Endothelial cell of umbilical vein (primary cell): ENCODE measurements around the gene PIK3AP1. TPM values are rescaled to one million over a fixed set of nuclear protein-coding genes. Genes with fewer than 3 reads are reported as not detected.

ENCODE experiments used
- BruUV-seq: library from RNA; stranded (reverse); fragments of 400-500 nt; replicated peaks from 2 replicates; lab custom pipeline; 2021; lab: Mats Ljungman, UMichigan
- CTCF ChIA-PET: fragments of 300-600, 350-600 bp; sonication (Branson Sonifier 250); formaldehyde crosslinking; loops from one replicate; lab custom pipeline; 2021; ENCODE audit warnings: antibody characterized with exemption, inconsistent platforms; lab: Charles Lee
- POLR2A ChIA-PET: fragments of 300-600, 350-600 bp; sonication (Branson Sonifier 250); formaldehyde crosslinking; loops from one replicate; lab custom pipeline; 2021; ENCODE audit warnings: antibody characterized with exemption, inconsistent platforms; lab: Charles Lee
- DNase-seq: peaks from one replicate; pipeline ENCODE4 v3.0.0-alpha.2; 2011; ENCODE audit warnings: low read depth, low spot score
- FAIRE-seq: peaks from 2 replicates; lab custom pipeline; 2011; peaks lifted over from hg19 to GRCh38; lab: Jason Lieb, UNC
- H2AFZ ChIP-seq: 2 replicates; pipeline ENCODE4 v1.6.0; 2012; ENCODE audit warnings: low read depth, low read length, control low read depth, inconsistent platforms
- H3K27ac ChIP-seq: 2 replicates; pipeline ENCODE4 v1.5.1; 2011; ENCODE audit warnings: low read depth, mild to moderate bottlenecking, control low read depth, low read length, moderate library complexity; ENCODE audit not compliant: insufficient read depth
- H3K27me3 ChIP-seq, 2 experiments: 2 replicates each; pipeline versions ENCODE4 v1.6.0 to v1.6.1; 2011; ENCODE audit warnings: low read length in 2 of 2, mixed read lengths in 1 of 2; ENCODE audit not compliant: control insufficient read depth in 2 of 2, insufficient read depth in 2 of 2
- H3K36me3 ChIP-seq, 2 experiments: 2 replicates in 1 of 2; 3 replicates in 1 of 2; pipeline ENCODE4 v1.5.1; 2011; ENCODE audit warnings: low read length in 2 of 2, mild to moderate bottlenecking in 1 of 2, moderate library complexity in 1 of 2; ENCODE audit not compliant: control insufficient read depth in 2 of 2, insufficient read depth in 2 of 2; ENCODE audit errors: extremely low read depth in 1 of 2
- H3K4me1 ChIP-seq: 3 replicates; pipeline ENCODE4 v1.5.1; 2011; ENCODE audit warnings: mild to moderate bottlenecking, low read length; ENCODE audit not compliant: control insufficient read depth, insufficient read depth; ENCODE audit errors: extremely low read depth
- H3K4me2 ChIP-seq: 2 replicates; pipeline ENCODE4 v1.6.1; 2011; ENCODE audit warnings: low read length, control low read depth, mixed read lengths; ENCODE audit not compliant: insufficient read depth
- H3K4me3 ChIP-seq, 3 experiments: fragments of 200-600 bp in 1 of 3; sonication (generic), shearing (Covaris generic) in 1 of 3; replicated peaks in 1 of 3; 2 replicates each; pipeline ENCODE4 v1.5.1; 2011 to 2016; ENCODE audit warnings: control low read depth in 3 of 3, low read length in 3 of 3, mild to moderate bottlenecking in 2 of 3, inconsistent platforms in 1 of 3, low read depth in 1 of 3, moderate library complexity in 1 of 3; ENCODE audit not compliant: insufficient read depth in 1 of 3
- H3K79me2 ChIP-seq: 2 replicates; pipeline ENCODE4 v1.6.0; 2012; ENCODE audit warnings: low read length, inconsistent platforms; ENCODE audit not compliant: control insufficient read depth, insufficient read depth
- H3K9ac ChIP-seq: replicated peaks from 2 replicates; pipeline ENCODE3; 2011; ENCODE audit warnings: low read length, control low read depth; ENCODE audit not compliant: insufficient read depth; ENCODE audit errors: extremely low read depth
- H3K9me1 ChIP-seq: replicated peaks from 3 replicates; pipeline ENCODE4 v1.6.0; 2011; ENCODE audit warnings: mild to moderate bottlenecking, low read length; ENCODE audit not compliant: control insufficient read depth, insufficient read depth; ENCODE audit errors: extremely low read depth
- H3K9me3 ChIP-seq: replicated peaks from 2 replicates; pipeline ENCODE4 v1.5.1; 2012; ENCODE audit warnings: low read length, inconsistent platforms; ENCODE audit not compliant: control insufficient read depth, insufficient read depth
- H4K20me1 ChIP-seq: replicated peaks from 2 replicates; pipeline ENCODE3; 2011; ENCODE audit warnings: mild to moderate bottlenecking, low read length; ENCODE audit not compliant: control insufficient read depth, insufficient read depth; ENCODE audit errors: extremely low read depth
- EZH2 ChIP-seq: IDR thresholded peaks from 2 replicates; pipeline ENCODE4 v1.6.1; 2012; ENCODE audit warnings: borderline replicate concordance, low read depth, mild to moderate bottlenecking, moderate library complexity, low read length, inconsistent platforms; ENCODE audit not compliant: severe bottlenecking
- FOS ChIP-seq: IDR thresholded peaks from 2 replicates; pipeline ENCODE4 v1.6.1; 2011; ENCODE audit warnings: mild to moderate bottlenecking, low read length, moderate library complexity, borderline replicate concordance; ENCODE audit not compliant: insufficient read depth
- GATA2 ChIP-seq: IDR thresholded peaks from 2 replicates; pipeline ENCODE4 v1.7.0; 2011; ENCODE audit warnings: low read depth, mild to moderate bottlenecking, moderate library complexity, mixed read lengths, low read length; ENCODE audit not compliant: insufficient read length, insufficient read depth
- JUN ChIP-seq: IDR thresholded peaks from 2 replicates; pipeline ENCODE4 v1.6.1; 2011; ENCODE audit warnings: borderline replicate concordance, low read depth; ENCODE audit not compliant: insufficient read length, insufficient read depth
- MYC ChIP-seq: IDR thresholded peaks from one replicate; pipeline ENCODE4 v1.6.1; 2011; ENCODE audit warnings: mild to moderate bottlenecking, low read depth, low read length
- POLR2A ChIP-seq: IDR thresholded peaks from 2 replicates; pipeline ENCODE4 v1.6.1; 2012; ENCODE audit warnings: low read depth, mild to moderate bottlenecking, control low read depth, low read length
- POLR2AphosphoS5 ChIP-seq: IDR thresholded peaks from 2 replicates; pipeline ENCODE4 v1.6.1; 2012; ENCODE audit warnings: low read depth, mild to moderate bottlenecking, control low read depth, low read length, moderate library complexity; ENCODE audit not compliant: insufficient read depth
- dilution Hi-C: fragments of 300-500 bp; cut with MboI; formaldehyde crosslinking; loops from one replicate; pipeline ENCODE4 v1.15.0; 2019; ENCODE audit warnings: low sequenced_read_pairs; ENCODE audit not compliant: extremely low pct_ligation_motif_present
- intact Hi-C: fragments of 100-400 bp; cut with micrococcal nuclease; formaldehyde crosslinking; loops from one replicate; pipeline ENCODE4 v1.10.0; 2022
- polyA plus RNA-seq, 4 experiments: library from polyadenylated mRNA; depleted of rRNA in 3 of 4; stranded (reverse) in 3 of 4; unstranded in 1 of 4; fragments of >200 nt; gene quantifications; 2 replicates each; pipeline versions ENCODE4 v1.2.1 to v1.2.3, GENCODE V29; 2011 to 2012; ENCODE audit warnings: missing spikeins in 1 of 4
- total RNA-seq: library from RNA; stranded (reverse); gene quantifications from 2 replicates; pipeline ENCODE4 v1.2.3, GENCODE V29; 2021
- TF ChIP-seq, protein P1 (sequence below): IDR thresholded peaks from 2 replicates; pipeline ENCODE4 v1.6.1; 2011; ENCODE audit not compliant: insufficient read depth, insufficient read length
- TF ChIP-seq, protein P2 (sequence below), 2 donors: IDR thresholded peaks; 1 replicate in 1 of 2; 2 replicates in 1 of 2; pipeline ENCODE4 v1.5.1; 2011; ENCODE audit warnings: low read length in 2 of 2, mild to moderate bottlenecking in 2 of 2, moderate library complexity in 2 of 2, control low read depth in 1 of 2, inconsistent platforms in 1 of 2, low read depth in 1 of 2; ENCODE audit not compliant: insufficient read depth in 1 of 2; ENCODE audit errors: extremely low read depth in 1 of 2

Gene PIK3AP1
- total and polyA plus RNA-seq, 2 donors (not counting 3 experiments of a cell fraction or from before 2014, with no cell fraction given), result 0.04 TPM; not detected in 1

DNA sequence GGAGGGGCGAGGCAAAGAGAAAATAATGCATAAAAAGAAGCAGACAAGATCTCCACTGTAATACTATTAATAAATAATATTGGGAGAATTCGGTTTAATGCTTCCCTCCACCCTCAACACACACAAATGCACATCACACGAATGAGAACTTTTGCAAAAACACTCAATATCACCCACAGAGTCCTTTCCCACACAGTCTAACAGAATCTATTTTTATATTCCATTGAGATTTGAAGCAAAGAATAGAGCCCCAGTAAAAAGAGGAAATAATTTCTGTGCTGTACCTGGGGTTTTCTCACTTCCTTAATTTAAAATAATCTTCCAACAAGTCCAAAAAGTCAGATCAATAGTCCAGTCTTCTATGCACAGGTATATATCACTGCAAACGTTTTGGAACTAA is 17.0 kb downstream of the PIK3AP1 start:
- TF ChIP-seq, protein P1, sequence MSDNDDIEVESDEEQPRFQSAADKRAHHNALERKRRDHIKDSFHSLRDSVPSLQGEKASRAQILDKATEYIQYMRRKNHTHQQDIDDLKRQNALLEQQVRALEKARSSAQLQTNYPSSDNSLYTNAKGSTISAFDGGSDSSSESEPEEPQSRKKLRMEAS, result no peak
- no peak for TF ChIP-seq MYC
- no peak for TF ChIP-seq JUN
- no peak for TF ChIP-seq EZH2
- TF ChIP-seq POLR2A, result no peak
- no peak for TF ChIP-seq GATA2
- no peak for TF ChIP-seq POLR2AphosphoS5
- no peak for TF ChIP-seq FOS
- TF ChIP-seq, protein P2, sequence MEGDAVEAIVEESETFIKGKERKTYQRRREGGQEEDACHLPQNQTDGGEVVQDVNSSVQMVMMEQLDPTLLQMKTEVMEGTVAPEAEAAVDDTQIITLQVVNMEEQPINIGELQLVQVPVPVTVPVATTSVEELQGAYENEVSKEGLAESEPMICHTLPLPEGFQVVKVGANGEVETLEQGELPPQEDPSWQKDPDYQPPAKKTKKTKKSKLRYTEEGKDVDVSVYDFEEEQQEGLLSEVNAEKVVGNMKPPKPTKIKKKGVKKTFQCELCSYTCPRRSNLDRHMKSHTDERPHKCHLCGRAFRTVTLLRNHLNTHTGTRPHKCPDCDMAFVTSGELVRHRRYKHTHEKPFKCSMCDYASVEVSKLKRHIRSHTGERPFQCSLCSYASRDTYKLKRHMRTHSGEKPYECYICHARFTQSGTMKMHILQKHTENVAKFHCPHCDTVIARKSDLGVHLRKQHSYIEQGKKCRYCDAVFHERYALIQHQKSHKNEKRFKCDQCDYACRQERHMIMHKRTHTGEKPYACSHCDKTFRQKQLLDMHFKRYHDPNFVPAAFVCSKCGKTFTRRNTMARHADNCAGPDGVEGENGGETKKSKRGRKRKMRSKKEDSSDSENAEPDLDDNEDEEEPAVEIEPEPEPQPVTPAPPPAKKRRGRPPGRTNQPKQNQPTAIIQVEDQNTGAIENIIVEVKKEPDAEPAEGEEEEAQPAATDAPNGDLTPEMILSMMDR (IDR thresholded peaks at IDR 0.05; ENCODE audit: extremely low read depth in 1 of 2, insufficient read depth in 1 of 2, low read depth in 1 of 2, low read length in 2 of 2), result no peak
- ChIA-PET POLR2A (no interaction called here), CTCF (no interaction called here)
- no peak overlapping the region for H3K4me3 ChIP-seq
- no peaks in the 10 kb centered on the region for H3K4me1 ChIP-seq
- H3K9me3 ChIP-seq, result no peaks in the 10 kb centered on the region
- FAIRE-seq (no peak), DNase-seq (no peak)
- no peak overlapping the region for H2AFZ ChIP-seq
- no TSS peak for BruUV-seq
- intact Hi-C loops (no loop called here), dilution Hi-C loops (no loop called here)
- H3K36me3 ChIP-seq, result no peaks in the 10 kb centered on the region
- H4K20me1 ChIP-seq, result no peaks in the 10 kb centered on the region
- H3K27ac ChIP-seq, result no peak overlapping the region
- H3K79me2 ChIP-seq, result no peaks in the 10 kb centered on the region
- no peaks in the 10 kb centered on the region for H3K9me1 ChIP-seq
- no peak overlapping the region for H3K9ac ChIP-seq
- no peak overlapping the region for H3K4me2 ChIP-seq
- H3K27me3 ChIP-seq, result peaks cover 0 to 1% of the 10 kb centered on the region in 2 experiments
